AG04450 (cell line): ENCODE results near the gene KCTD8. TPM values are rescaled to one million over a fixed set of nuclear protein-coding genes. Genes with fewer than 3 reads are reported as not detected.

Source experiments
- CTCF ChIA-PET: fragments of 300-600, 350-600 bp; formaldehyde crosslinking; extraction: SDS; loops from one replicate; lab custom pipeline; 2022; ENCODE audit warnings: antibody characterized with exemption, inconsistent platforms; lab: Charles Lee
- POLR2A ChIA-PET: fragments of 350-600 bp; formaldehyde crosslinking; extraction: SDS; loops from one replicate; lab custom pipeline; 2021; ENCODE audit warnings: antibody characterized with exemption, inconsistent platforms; lab: Yijun Ruan, JAX
- DNase-seq: peaks from one replicate; pipeline ENCODE4 v3.0.0-alpha.2; 2011; ENCODE audit warnings: low read depth, low spot score
- H3K27ac ChIP-seq: one replicate; pipeline ENCODE4 v1.5.1; 2012; ENCODE audit warnings: low read depth, low read length, control low read depth
- H3K27me3 ChIP-seq: one replicate; pipeline ENCODE4 v1.6.0; 2012; ENCODE audit warnings: low read length; ENCODE audit not compliant: control insufficient read depth, insufficient read depth
- H3K4me3 ChIP-seq: 2 replicates; pipeline ENCODE4 v1.5.1; 2011; ENCODE audit warnings: mild to moderate bottlenecking, low read depth, low read length, control low read depth
- H3K9me3 ChIP-seq: 2 replicates; pipeline ENCODE4 v1.5.1; 2012; ENCODE audit warnings: low read length; ENCODE audit not compliant: control insufficient read depth, insufficient read depth
- CTCF ChIP-seq: IDR thresholded peaks from 2 replicates; pipeline ENCODE4 v1.5.1; 2011; ENCODE audit warnings: low read depth, low read length, control low read depth, inconsistent platforms
- polyA plus RNA-seq: library from polyadenylated mRNA; depleted of rRNA; stranded (reverse); fragments of >200 nt; gene quantifications from 2 replicates; pipeline ENCODE4 v1.2.3, GENCODE V29; 2011

KCTD8 gene
- polyA plus RNA-seq, 1 experiment = 0.05 TPM

GRCh38 chr4:44479731-44480130 is 31.1 kb upstream of the KCTD8 start:
- H3K27me3 ChIP-seq = no peaks in the 10 kb centered on the region
- ChIA-PET POLR2A (no interaction called here), CTCF (no interaction called here)
- TF ChIP-seq CTCF = no peak
- no peak for DNase-seq
- peaks cover 2% of the 10 kb centered on the region; the same call in 1 of the 2 replicates for H3K9me3 ChIP-seq
- no peak overlapping the region for H3K27ac ChIP-seq
- no peak overlapping the region for H3K4me3 ChIP-seq

- Histone ChIP-seq H3K27ac (no peak overlapping the region), H3K9me3 (no peaks in the 10 kb centered on the region), H3K27me3 (no peaks in the 10 kb centered on the region), H3K4me3 (no peak overlapping the region)
- POLR2A ChIA-PET = no interaction called here
- TF ChIP-seq CTCF = no peak
- DNase-seq = no peak
- CTCF ChIA-PET = no interaction called here
Observed at GRCh38 chr4:44462259-44462658, 13.7 kb upstream of the KCTD8 start.

- no peak for DNase-seq
- Histone ChIP-seq H3K27me3 (peaks cover 18% of the 10 kb centered on the region), H3K9me3 (peaks cover 9% of the 10 kb centered on the region; the same call in 1 of the 2 replicates), H3K27ac (no peak overlapping the region), H3K4me3 (no peak overlapping the region; the same call in 1 of the 2 replicates)
- no peak for TF ChIP-seq CTCF
- CTCF ChIA-PET = interaction anchor here (0.6 to 1.4 kb wide), 4 partner anchors 9 to 1181 kb away, joined by 3 to 6 read pairs (median 3); no protein-coding TSS in a partner anchor
- POLR2A ChIA-PET = no interaction called here
Observed at GRCh38 chr4:44447563-44448504, 775 bp downstream of the KCTD8 start.

GRCh38 chr4:44446801-44447562 is 1.6 kb downstream of the KCTD8 start:
- no peak for DNase-seq
- peaks cover 9% of the 10 kb centered on the region; the same call in 1 of the 2 replicates for H3K9me3 ChIP-seq
- ChIA-PET CTCF (no interaction called here), POLR2A (no interaction called here)
- peaks cover 18% of the 10 kb centered on the region for H3K27me3 ChIP-seq
- no peak overlapping the region for H3K4me3 ChIP-seq
- no peak overlapping the region for H3K27ac ChIP-seq
- TF ChIP-seq CTCF = no peak
